ENCODE measurements around the gene TMEM200C. TPM values are rescaled to one million over a fixed set of nuclear protein-coding genes. Genes with fewer than 3 reads are reported as not detected.
"Not testable (repeated sequence)": the region's sequence is repeated elsewhere in the genome, so short reads cannot be mapped to it uniquely, and the experiment has no call there.

Gene TMEM200C
- total and polyA plus RNA-seq, 2 donors (not counting 3 experiments of a cell fraction or from before 2014, with no cell fraction given): 0.07 TPM; not detected in 1

DNA sequence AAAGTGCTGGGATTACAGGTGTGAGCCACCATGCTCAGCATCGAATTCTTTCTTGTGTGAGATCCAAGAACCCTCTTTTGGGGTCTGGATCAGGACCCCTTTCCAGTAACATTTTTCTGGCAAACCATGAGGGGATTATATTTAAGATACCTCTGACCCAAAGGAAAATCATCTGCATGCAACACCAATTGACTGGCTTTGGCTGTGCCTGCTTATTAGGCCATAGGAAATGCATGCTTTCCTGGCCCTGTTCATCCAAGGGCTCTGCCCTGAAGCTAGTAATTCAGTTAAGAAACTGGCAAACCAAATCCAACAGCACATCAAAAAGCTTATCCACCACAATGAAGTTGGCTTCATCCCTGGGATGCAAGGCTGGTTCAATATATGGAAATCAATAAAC is 33.2 kb downstream of the TMEM200C start:
- DNase-seq (ENCODE audit: low read depth, low spot score); H3K4me1 ChIP-seq (ENCODE audit: control insufficient read depth, extremely low read depth, insufficient read depth, low read length); H3K9me3 ChIP-seq (replicated peaks; ENCODE audit: control insufficient read depth, insufficient read depth, low read length); H3K27ac ChIP-seq (ENCODE audit: insufficient read depth, low read depth, low read length); H2AFZ ChIP-seq (ENCODE audit: low read depth, low read length); dilution Hi-C loops (cut with MboI; ENCODE audit: extremely low pct_ligation_motif_present, low sequenced_read_pairs); H4K20me1 ChIP-seq (replicated peaks; ENCODE audit: control insufficient read depth, extremely low read depth, insufficient read depth, low read length); H3K27me3 ChIP-seq (ENCODE audit: control insufficient read depth in 2 of 2, insufficient read depth in 2 of 2, low read length in 2 of 2); H3K4me2 ChIP-seq (ENCODE audit: insufficient read depth, low read length); POLR2A ChIA-PET; H3K79me2 ChIP-seq (ENCODE audit: control insufficient read depth, insufficient read depth, low read length); H3K9ac ChIP-seq (replicated peaks; ENCODE audit: extremely low read depth, insufficient read depth, low read length); H3K36me3 ChIP-seq (ENCODE audit: control insufficient read depth in 2 of 2, extremely low read depth in 1 of 2, insufficient read depth in 2 of 2, low read length in 2 of 2); H3K4me3 ChIP-seq (replicated peaks in 1 of 3; ENCODE audit: insufficient read depth in 1 of 3, low read depth in 1 of 3, low read length in 3 of 3); BruUV-seq (replicated peaks); H3K9me1 ChIP-seq (replicated peaks; ENCODE audit: control insufficient read depth, extremely low read depth, insufficient read depth, low read length); intact Hi-C loops (cut with micrococcal nuclease); FAIRE-seq: not testable (repeated sequence)
- CTCF ChIA-PET: interaction anchor here (1.0 kb wide), 1 partner anchor 1024 kb away, joined by 4 read pairs; no protein-coding TSS in a partner anchor

DNA sequence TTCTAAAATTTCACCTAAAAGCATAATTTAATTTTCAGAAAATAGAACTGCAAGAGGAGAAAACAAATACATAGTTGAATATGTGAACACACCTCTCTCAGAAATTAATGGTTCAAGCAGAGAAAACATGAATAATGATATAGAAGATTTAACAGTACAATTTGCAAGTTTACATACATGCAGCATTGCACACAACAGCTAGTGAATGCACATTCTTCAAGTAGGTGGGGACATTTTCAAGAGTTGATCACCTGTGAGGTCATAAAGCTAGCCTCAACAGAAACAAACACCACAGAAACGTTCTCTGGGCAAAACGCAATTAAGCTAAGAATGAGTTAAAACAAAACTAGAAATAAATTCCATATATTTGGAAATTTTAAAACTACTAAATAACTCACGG is 38.1 kb downstream of the TMEM200C start:
- H2AFZ ChIP-seq (ENCODE audit: low read depth, low read length): no peak overlapping the region
- FAIRE-seq (no peak), DNase-seq (ENCODE audit: low read depth, low spot score) (no peak)
- no peaks in the 10 kb centered on the region for H3K27me3 ChIP-seq (ENCODE audit: control insufficient read depth in 2 of 2, insufficient read depth in 2 of 2, low read length in 2 of 2)
- TF ChIP-seq GATA2 (IDR thresholded peaks at IDR 0.05; ENCODE audit: insufficient read depth, insufficient read length, low read depth, low read length): no peak
- no peak for TF ChIP-seq CTCF (IDR thresholded peaks at IDR 0.05; ENCODE audit: extremely low read depth in 1 of 2, insufficient read depth in 1 of 2, low read depth in 1 of 2, low read length in 2 of 2)
- no peak for TF ChIP-seq POLR2A (IDR thresholded peaks at IDR 0.05; ENCODE audit: low read depth, low read length)
- no peak for TF ChIP-seq EZH2 (IDR thresholded peaks at IDR 0.05; ENCODE audit: borderline replicate concordance, low read depth, low read length, severe bottlenecking)
- TF ChIP-seq, protein P1, sequence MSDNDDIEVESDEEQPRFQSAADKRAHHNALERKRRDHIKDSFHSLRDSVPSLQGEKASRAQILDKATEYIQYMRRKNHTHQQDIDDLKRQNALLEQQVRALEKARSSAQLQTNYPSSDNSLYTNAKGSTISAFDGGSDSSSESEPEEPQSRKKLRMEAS (IDR thresholded peaks at IDR 0.05; ENCODE audit: insufficient read depth, insufficient read length): no peak
- TF ChIP-seq MYC (IDR thresholded peaks at IDR 0.05; ENCODE audit: low read depth, low read length): no peak
- TF ChIP-seq JUN (IDR thresholded peaks at IDR 0.05; ENCODE audit: borderline replicate concordance, insufficient read depth, insufficient read length, low read depth): no peak
- no peak for TF ChIP-seq POLR2AphosphoS5 (IDR thresholded peaks at IDR 0.05; ENCODE audit: insufficient read depth, low read depth, low read length)
- TF ChIP-seq FOS (IDR thresholded peaks at IDR 0.05; ENCODE audit: borderline replicate concordance, insufficient read depth, low read length): no peak
- dilution Hi-C loops (cut with MboI; ENCODE audit: extremely low pct_ligation_motif_present, low sequenced_read_pairs): no loop called here
- H3K9ac ChIP-seq (replicated peaks; ENCODE audit: extremely low read depth, insufficient read depth, low read length): no peak overlapping the region
- no peaks in the 10 kb centered on the region for H4K20me1 ChIP-seq (replicated peaks; ENCODE audit: control insufficient read depth, extremely low read depth, insufficient read depth, low read length)
- no peak overlapping the region for H3K4me2 ChIP-seq (ENCODE audit: insufficient read depth, low read length)
- H3K36me3 ChIP-seq (ENCODE audit: control insufficient read depth in 2 of 2, extremely low read depth in 1 of 2, insufficient read depth in 2 of 2, low read length in 2 of 2): no peaks in the 10 kb centered on the region
- H3K4me1 ChIP-seq (ENCODE audit: control insufficient read depth, extremely low read depth, insufficient read depth, low read length): no peaks in the 10 kb centered on the region
- ChIA-PET POLR2A (no interaction called here), CTCF (interaction anchor here (2.4 to 3.1 kb wide), 2 partner anchors 11 to 665 kb away, joined by 8 to 13 read pairs; no protein-coding TSS in a partner anchor)
- no peaks in the 10 kb centered on the region for H3K9me1 ChIP-seq (replicated peaks; ENCODE audit: control insufficient read depth, extremely low read depth, insufficient read depth, low read length)
- intact Hi-C loops (cut with micrococcal nuclease): no loop called here
- no peak overlapping the region for H3K27ac ChIP-seq (ENCODE audit: insufficient read depth, low read depth, low read length)
- H3K9me3 ChIP-seq (replicated peaks; ENCODE audit: control insufficient read depth, insufficient read depth, low read length): no peaks in the 10 kb centered on the region
- no TSS peak for BruUV-seq (replicated peaks)
- no peaks in the 10 kb centered on the region for H3K79me2 ChIP-seq (ENCODE audit: control insufficient read depth, insufficient read depth, low read length)
- no peak overlapping the region for H3K4me3 ChIP-seq (replicated peaks in 1 of 3; ENCODE audit: insufficient read depth in 1 of 3, low read depth in 1 of 3, low read length in 3 of 3)
